Sigmoid colon (tissue), 7 donors: Measurements from ENCODE around the gene LRCH4. TPM values are rescaled to one million over a fixed set of nuclear protein-coding genes. Genes with fewer than 3 reads are reported as not detected.

Experiments used
- DNase-seq: peaks from one replicate; pipeline ENCODE4 v3.0.0-alpha.2; 2019
- H3K27ac ChIP-seq, 4 donors: fragments of 200-600 bp; sonication (generic); one replicate each; pipeline ENCODE4 v1.5.1; 2016 to 2019; ENCODE audit warnings: mild to moderate bottlenecking in 1 of 4
- H3K27me3 ChIP-seq, 3 donors: fragments of 200-600 bp; sonication (generic); one replicate each; pipeline ENCODE4 v1.5.1; 2019; ENCODE audit warnings: mild to moderate bottlenecking in 1 of 3
- H3K36me3 ChIP-seq, 4 donors: fragments of 200-600 bp; sonication (generic); one replicate each; pipeline ENCODE4 v1.5.1; 2016 to 2019
- H3K4me1 ChIP-seq, 4 donors: fragments of 200-600 bp; sonication (generic); one replicate each; pipeline ENCODE4 v1.5.1; 2017 to 2019
- H3K4me3 ChIP-seq, 4 donors: fragments of 200-600 bp; sonication (generic); one replicate each; pipeline ENCODE4 v1.5.1; 2017 to 2019; ENCODE audit warnings: mild to moderate bottlenecking in 2 of 4, moderate library complexity in 1 of 4
- H3K9me3 ChIP-seq, 4 donors: fragments of 200-600 bp in 3 of 4; sonication (generic) in 3 of 4; one replicate each; pipeline versions ENCODE4 v1.5.1 to v1.6.1; 2013 to 2019
- CTCF ChIP-seq, 4 experiments: fragments of 450-650 bp in 3 of 4; fragments of 200-600 bp in 1 of 4; IDR thresholded peaks; one replicate each; pipeline ENCODE4 v1.5.1; 2016 to 2019; ENCODE audit warnings: antibody characterized with exemption in 4 of 4, mild to moderate bottlenecking in 3 of 4, moderate library complexity in 2 of 4
- EP300 ChIP-seq, 4 donors: sonication (generic); formaldehyde crosslinking; IDR thresholded peaks; one replicate each; pipeline ENCODE4 v1.6.1; 2017; ENCODE audit warnings: antibody characterized with exemption in 4 of 4
- POLR2A ChIP-seq, 2 donors: fragments of 450-650 bp; IDR thresholded peaks; one replicate each; pipeline ENCODE4 v1.6.1; 2016; ENCODE audit warnings: antibody characterized with exemption in 2 of 2, mild to moderate bottlenecking in 2 of 2, moderate library complexity in 2 of 2
- POLR2AphosphoS5 ChIP-seq, 4 donors: sonication (generic); formaldehyde crosslinking; IDR thresholded peaks; one replicate each; pipeline ENCODE4 v1.6.1; 2017; ENCODE audit warnings: antibody characterized with exemption in 4 of 4
- WGBS, 2 donors: extraction: QIAGEN DNeasy Blood & Tissue Kit; methylation state at CpG; one replicate each; pipeline ENCODE4 v1.1.7; 2013; 5-methylcytosine and 5-hydroxymethylcytosine counted together
- intact Hi-C: fragments of 100-400 bp; cut with DNase I; formaldehyde crosslinking; loops from one replicate; pipeline ENCODE4 v1.15.1; 2023
- polyA plus RNA-seq, 3 donors: library from polyadenylated mRNA; stranded (reverse); fragments of 200-250 nt; gene quantifications; one replicate each; pipeline ENCODE4 v1.2.3, GENCODE V29; 2013
- total RNA-seq, 4 donors: library from RNA; depleted of rRNA; stranded (reverse); fragments of >200 nt; gene quantifications; one replicate each; pipeline ENCODE4 v1.1.0, GENCODE V29; 2016
- donor health status: healthy with polysubstance abuse.
- donor health status: Bipolar disorder and iron deficiency.
- donor health status: healthy.

Gene LRCH4
- total and polyA plus RNA-seq, 7 donors, result 28.2 to 92.3 (median 40.7) TPM

GRCh38 chr7:100609958-100610357 lies 24.0 kb upstream of the LRCH4 start:
- Histone ChIP-seq H3K4me3 (no peak overlapping the region), H3K4me1 (peaks cover 0 to 28% (median 23%) of the 10 kb centered on the region in 4 donors), H3K9me3 (no peaks in the 10 kb centered on the region), H3K27ac (no peak overlapping the region), H3K27me3 (no peaks in the 10 kb centered on the region), H3K36me3 (peaks cover 0 to 5% (median 0%) of the 10 kb centered on the region in 4 donors)
- no peak for TF ChIP-seq POLR2A (IDR thresholded peaks at IDR 0.05)
- no peak for TF ChIP-seq EP300 (IDR thresholded peaks at IDR 0.05)
- TF ChIP-seq CTCF (IDR thresholded peaks at IDR 0.05), result no peak
- no peak for TF ChIP-seq POLR2AphosphoS5 (IDR thresholded peaks at IDR 0.05)
- intact Hi-C loops, result loop anchor here (2.0 to 10.0 kb wide), 2 partner anchors 63 to 265 kb away; partner anchors contain the start of genes GNB2 and SRRT
- no peak for DNase-seq
- 90 to 92% methylated on average over 5 of the region's 5 CpGs for WGBS, 2 donors

DNA sequence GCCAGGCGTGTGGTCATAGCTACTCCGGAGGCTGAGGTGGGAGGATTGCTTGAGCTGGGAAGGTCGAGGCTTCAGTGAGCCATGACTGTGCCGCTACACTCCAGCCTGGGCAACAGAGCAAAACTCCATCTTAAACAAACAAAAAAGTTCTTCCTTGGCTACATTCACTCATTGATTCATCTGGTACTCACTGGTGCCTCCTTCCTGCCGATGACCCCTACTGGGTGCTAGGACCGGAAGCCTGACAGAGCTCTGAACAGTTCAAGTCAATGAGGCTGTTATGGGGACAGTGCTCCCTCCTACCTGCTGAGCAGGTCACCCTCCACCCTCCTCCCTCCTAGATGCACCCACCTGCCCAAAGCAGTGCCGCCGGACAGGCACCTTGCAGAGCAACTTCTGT lies 21.2 kb upstream of the LRCH4 start:
- H3K4me1 ChIP-seq, result peaks cover 0 to 45% (median 29%) of the 10 kb centered on the region in 4 donors
- H3K27ac ChIP-seq, result no peak overlapping the region
- WGBS, 2 donors, result 85 to 93% methylated on average over 8 of the region's 8 CpGs
- no peaks in the 10 kb centered on the region for H3K9me3 ChIP-seq
- no peaks in the 10 kb centered on the region for H3K27me3 ChIP-seq
- no peak for DNase-seq
- no peak for TF ChIP-seq CTCF (IDR thresholded peaks at IDR 0.05)
- TF ChIP-seq EP300 (IDR thresholded peaks at IDR 0.05), result no peak
- TF ChIP-seq POLR2AphosphoS5 (IDR thresholded peaks at IDR 0.05), result no peak
- TF ChIP-seq POLR2A (IDR thresholded peaks at IDR 0.05), result no peak
- no peaks in the 10 kb centered on the region for H3K36me3 ChIP-seq
- intact Hi-C loops, result no loop called here
- no peak overlapping the region for H3K4me3 ChIP-seq

GRCh38 chr7:100606313-100606712 lies 20.4 kb upstream of the LRCH4 start:
- WGBS, 2 donors, result 91 to 94% methylated on average over 12 of the region's 12 CpGs
- DNase-seq, result no peak
- no peak overlapping the region for H3K27ac ChIP-seq

GRCh38 chr7:100604976-100605911 lies 19.3 kb upstream of the LRCH4 start:
- Histone ChIP-seq H3K4me1 (peaks cover 0 to 41% (median 29%) of the 10 kb centered on the region in 4 donors), H3K27ac (peak overlapping the region; percentile 84 to 90 (median 84)), H3K36me3 (no peaks in the 10 kb centered on the region), H3K27me3 (no peaks in the 10 kb centered on the region), H3K4me3 (peak overlapping the region; percentile 74 to 81 (median 78)), H3K9me3 (no peaks in the 10 kb centered on the region)
- peak; percentile 80 for DNase-seq
- 8 to 12% methylated on average over 68 of the region's 68 CpGs for WGBS, 2 donors
- TF ChIP-seq POLR2A (IDR thresholded peaks at IDR 0.05) (no peak), POLR2AphosphoS5 (IDR thresholded peaks at IDR 0.05) (no peak), CTCF (IDR thresholded peaks at IDR 0.05) (no peak), EP300 (IDR thresholded peaks at IDR 0.05) (no peak)
- intact Hi-C loops, result loop anchor here (1.0 to 2.0 kb wide), 3 partner anchors 19 to 86 kb away; partner anchors contain the start of genes FBXO24 and LRCH4

More at GRCh38 chr7:100606313-100606712, 20.4 kb upstream of the LRCH4 start:
- Histone ChIP-seq H3K4me3 (no peak overlapping the region), H3K27me3 (no peaks in the 10 kb centered on the region), H3K9me3 (no peaks in the 10 kb centered on the region), H3K4me1 (peaks cover 0 to 44% (median 29%) of the 10 kb centered on the region in 4 donors), H3K36me3 (no peaks in the 10 kb centered on the region)
- TF ChIP-seq CTCF (IDR thresholded peaks at IDR 0.05) (no peak), EP300 (IDR thresholded peaks at IDR 0.05) (no peak), POLR2A (IDR thresholded peaks at IDR 0.05) (no peak), POLR2AphosphoS5 (IDR thresholded peaks at IDR 0.05) (no peak)
- intact Hi-C loops, result no loop called here
